ENCODE data around the gene TOP2B. TPM values are rescaled to one million over a fixed set of nuclear protein-coding genes. Genes with fewer than 3 reads are reported as not detected.

The TOP2B gene
- total RNA-seq, 1 donor, result 76.6 TPM

GRCh38 chr3:25631989-25632388 is 32.7 kb downstream of the TOP2B start:
- TF ChIP-seq, protein P1, sequence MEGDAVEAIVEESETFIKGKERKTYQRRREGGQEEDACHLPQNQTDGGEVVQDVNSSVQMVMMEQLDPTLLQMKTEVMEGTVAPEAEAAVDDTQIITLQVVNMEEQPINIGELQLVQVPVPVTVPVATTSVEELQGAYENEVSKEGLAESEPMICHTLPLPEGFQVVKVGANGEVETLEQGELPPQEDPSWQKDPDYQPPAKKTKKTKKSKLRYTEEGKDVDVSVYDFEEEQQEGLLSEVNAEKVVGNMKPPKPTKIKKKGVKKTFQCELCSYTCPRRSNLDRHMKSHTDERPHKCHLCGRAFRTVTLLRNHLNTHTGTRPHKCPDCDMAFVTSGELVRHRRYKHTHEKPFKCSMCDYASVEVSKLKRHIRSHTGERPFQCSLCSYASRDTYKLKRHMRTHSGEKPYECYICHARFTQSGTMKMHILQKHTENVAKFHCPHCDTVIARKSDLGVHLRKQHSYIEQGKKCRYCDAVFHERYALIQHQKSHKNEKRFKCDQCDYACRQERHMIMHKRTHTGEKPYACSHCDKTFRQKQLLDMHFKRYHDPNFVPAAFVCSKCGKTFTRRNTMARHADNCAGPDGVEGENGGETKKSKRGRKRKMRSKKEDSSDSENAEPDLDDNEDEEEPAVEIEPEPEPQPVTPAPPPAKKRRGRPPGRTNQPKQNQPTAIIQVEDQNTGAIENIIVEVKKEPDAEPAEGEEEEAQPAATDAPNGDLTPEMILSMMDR (IDR thresholded peaks at IDR 0.05; ENCODE audit: insufficient read depth, low read length), result no peak
- H3K4me3 ChIP-seq (ENCODE audit: low read depth, low read length), result no peak overlapping the region
- no peak for DNase-seq (ENCODE audit: low read depth)

DNA sequence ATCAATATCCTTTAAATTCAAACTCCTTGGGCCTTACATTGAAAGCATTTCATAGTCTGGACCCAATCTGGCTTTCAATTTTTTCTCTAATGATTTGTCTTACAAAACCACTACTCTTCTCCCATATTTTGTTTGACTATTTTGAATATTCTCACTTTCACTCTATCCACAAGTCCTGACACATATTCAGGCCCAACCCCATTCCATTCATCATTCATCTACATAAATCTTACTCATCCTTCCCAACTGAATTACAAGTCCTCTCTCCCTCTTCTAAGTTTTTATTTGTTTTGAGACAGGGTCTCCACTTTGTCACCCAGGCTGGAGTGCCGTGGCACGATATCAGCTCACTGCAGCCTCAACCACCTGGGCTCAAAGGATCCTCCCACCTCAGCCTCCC is 43.6 kb downstream of the TOP2B start:
- TF ChIP-seq, protein P1 (IDR thresholded peaks at IDR 0.05; ENCODE audit: insufficient read depth, low read length), result no peak
- DNase-seq (ENCODE audit: low read depth), result no peak
- H3K4me3 ChIP-seq (ENCODE audit: low read depth, low read length), result no peak overlapping the region

DNA sequence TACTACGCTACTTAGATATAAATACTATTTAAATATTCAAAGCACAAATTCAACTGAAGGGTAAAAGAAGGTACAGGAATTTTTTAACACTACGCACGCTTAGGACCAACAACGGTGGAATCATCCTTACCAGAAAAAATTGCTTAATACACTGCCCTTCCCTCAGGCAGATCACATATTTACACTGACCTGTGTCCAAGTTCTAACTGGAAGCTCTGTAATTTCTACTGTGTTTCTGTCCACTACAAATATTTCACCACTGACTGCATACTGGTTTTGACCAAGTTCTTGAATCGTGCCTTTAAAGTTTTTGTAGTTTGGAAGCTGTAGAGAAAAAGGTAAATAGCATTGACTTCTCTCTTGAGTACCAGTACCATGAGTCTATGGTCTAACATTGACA is 44.2 kb downstream of the TOP2B start:
- H3K4me3 ChIP-seq (ENCODE audit: low read depth, low read length), result no peak overlapping the region
- TF ChIP-seq, protein P1 (IDR thresholded peaks at IDR 0.05; ENCODE audit: insufficient read depth, low read length), result no peak
- no peak for DNase-seq (ENCODE audit: low read depth)

- DNase-seq (ENCODE audit: low read depth), result no peak
- H3K4me3 ChIP-seq (ENCODE audit: low read depth, low read length), result no peak overlapping the region
- TF ChIP-seq, protein P1 (IDR thresholded peaks at IDR 0.05; ENCODE audit: insufficient read depth, low read length), result no peak
Measured at GRCh38 chr3:25619382-25619781, 45.3 kb downstream of the TOP2B start.

- TF ChIP-seq, protein P1 (IDR thresholded peaks at IDR 0.05; ENCODE audit: insufficient read depth, low read length), result no peak
- DNase-seq (ENCODE audit: low read depth), result no peak
- no peak overlapping the region for H3K4me3 ChIP-seq (ENCODE audit: low read depth, low read length)
Measured at GRCh38 chr3:25618028-25618427, 46.7 kb downstream of the TOP2B start.

DNA sequence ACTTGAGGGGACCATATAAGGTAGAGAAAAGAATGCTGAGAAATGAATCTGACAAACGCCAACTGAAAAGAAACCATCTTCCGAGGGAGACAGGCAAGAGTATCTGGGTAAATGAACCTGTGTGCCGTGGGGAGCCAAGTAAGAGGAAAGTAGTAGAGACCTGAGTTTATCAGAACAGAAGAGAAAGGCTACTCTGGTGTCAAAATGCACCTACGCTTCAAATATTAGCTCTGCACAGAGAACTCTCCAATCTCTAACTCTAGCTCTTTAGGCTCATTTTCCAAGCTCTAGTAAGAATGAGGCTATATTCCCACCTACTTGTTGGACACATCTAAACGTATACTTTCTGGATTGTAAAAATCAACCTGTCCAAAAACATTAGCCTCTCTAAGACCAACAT is 53.5 kb downstream of the TOP2B start:
- TF ChIP-seq, protein P1 (IDR thresholded peaks at IDR 0.05; ENCODE audit: insufficient read depth, low read length), result no peak
- H3K4me3 ChIP-seq (ENCODE audit: low read depth, low read length), result no peak overlapping the region
- DNase-seq (ENCODE audit: low read depth), result no peak

DNA sequence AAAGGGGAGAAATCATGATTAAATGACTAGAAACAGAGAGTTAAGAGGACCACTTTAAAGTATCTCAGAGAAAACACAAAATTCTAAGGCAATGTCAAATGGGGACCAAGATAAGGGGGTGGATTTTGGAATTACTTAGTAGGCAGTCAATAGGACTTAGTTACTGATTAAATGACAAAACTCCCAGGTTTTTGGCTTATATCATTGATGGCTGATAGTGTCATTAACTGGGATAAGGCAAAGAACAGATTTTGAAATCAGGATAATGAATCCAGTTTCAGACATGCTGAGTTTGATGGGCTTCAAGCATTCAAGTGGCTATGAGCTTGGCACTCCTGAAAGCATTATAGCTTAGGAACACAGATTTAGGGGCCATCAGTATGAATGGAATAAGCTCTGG is 53.9 kb downstream of the TOP2B start:
- TF ChIP-seq, protein P1 (IDR thresholded peaks at IDR 0.05; ENCODE audit: insufficient read depth, low read length), result no peak
- DNase-seq (ENCODE audit: low read depth), result no peak
- H3K4me3 ChIP-seq (ENCODE audit: low read depth, low read length), result no peak overlapping the region
